GM12878 (cell line): ENCODE results near the gene RUNDC1. TPM values are rescaled to one million over a fixed set of nuclear protein-coding genes. Genes with fewer than 3 reads are reported as not detected.

ENCODE experiments used
- ASH2L ChIP-seq: fragments of 300-600, 200-600 bp; sonication (generic); IDR thresholded peaks from 2 replicates; pipeline ENCODE4 v1.6.1; 2017; ENCODE audit warnings: low read depth, mild to moderate bottlenecking, borderline replicate concordance
- ATF7 ChIP-seq: fragments of 450-650 bp; IDR thresholded peaks from 2 replicates; pipeline ENCODE4 v1.6.1; 2016; ENCODE audit warnings: low read depth, mild to moderate bottlenecking
- BACH1 ChIP-seq: fragments of 450-650 bp; IDR thresholded peaks from 2 replicates; pipeline ENCODE4 v1.6.1; 2017; ENCODE audit warnings: mild to moderate bottlenecking, borderline replicate concordance
- BMI1 ChIP-seq: fragments of 450-650 bp; IDR thresholded peaks from 2 replicates; pipeline ENCODE4 v1.6.1; 2016; ENCODE audit warnings: mild to moderate bottlenecking, moderate library complexity, borderline replicate concordance
- CBX5 ChIP-seq: sonication (generic); IDR thresholded peaks from 2 replicates; pipeline ENCODE4 v1.6.1; 2016; ENCODE audit warnings: low read depth, moderate library complexity, mild to moderate bottlenecking, inconsistent platforms
- EED ChIP-seq: sonication (generic); IDR thresholded peaks from 2 replicates; pipeline ENCODE4 v1.6.1; 2016; ENCODE audit warnings: antibody characterized with exemption, low read depth
- EGR1 ChIP-seq, 2 experiments: IDR thresholded peaks; 1 replicate in 1 of 2; 2 replicates in 1 of 2; pipeline ENCODE4 v1.6.1; 2011 to 2012; ENCODE audit warnings: low read depth in 2 of 2, low read length in 2 of 2, borderline replicate concordance in 1 of 2, mild to moderate bottlenecking in 1 of 2, moderate library complexity in 1 of 2
- FOXM1 ChIP-seq: IDR thresholded peaks from 2 replicates; pipeline ENCODE4 v1.6.1; 2012; ENCODE audit warnings: low read depth, mild to moderate bottlenecking, inconsistent platforms, low read length, moderate library complexity
- HCFC1 ChIP-seq: fragments of 150-350 bp; IDR thresholded peaks from 2 replicates; pipeline ENCODE4 v1.6.1; 2014; ENCODE audit warnings: low read length
- IKZF1 ChIP-seq: fragments of 450-650 bp; conservative IDR thresholded peaks from 2 replicates; pipeline ENCODE4 v1.6.1; 2017; ENCODE audit warnings: antibody characterized with exemption, mild to moderate bottlenecking
- IKZF2 ChIP-seq, 2 experiments: fragments of 450-650 bp; IDR thresholded peaks; 2 replicates each; pipeline ENCODE4 v1.6.1; 2017; ENCODE audit warnings: mild to moderate bottlenecking in 2 of 2, moderate library complexity in 2 of 2
- IRF4 ChIP-seq: IDR thresholded peaks from 2 replicates; pipeline ENCODE4 v1.6.1; 2011; ENCODE audit warnings: low read depth, low read length
- MYC ChIP-seq: IDR thresholded peaks from 2 replicates; pipeline ENCODE4 v1.6.1; 2011; ENCODE audit warnings: mild to moderate bottlenecking, low read length, moderate library complexity, inconsistent platforms; ENCODE audit not compliant: insufficient read depth, insufficient replicate concordance, insufficient read length, severe bottlenecking
- NBN ChIP-seq: fragments of 450-650 bp; IDR thresholded peaks from 2 replicates; pipeline ENCODE4 v1.6.1; 2016
- NRF1 ChIP-seq: conservative IDR thresholded peaks from 2 replicates; pipeline ENCODE4 v1.6.1; 2011; ENCODE audit warnings: mild to moderate bottlenecking, low read depth, low read length, improper control_type of control experiment
- RAD21 ChIP-seq: IDR thresholded peaks from 2 replicates; pipeline ENCODE4 v1.6.1; 2011; ENCODE audit warnings: mild to moderate bottlenecking, low read depth, low read length, moderate library complexity; ENCODE audit not compliant: insufficient read depth
- RAD51 ChIP-seq: fragments of 450-650 bp; IDR thresholded peaks from 2 replicates; pipeline ENCODE4 v1.6.1; 2016; ENCODE audit warnings: moderate library complexity, mild to moderate bottlenecking, inconsistent platforms
- RELA ChIP-seq: fragments of 450-650 bp; IDR thresholded peaks from 2 replicates; pipeline ENCODE4 v1.8.0; 2014; ENCODE audit warnings: borderline replicate concordance; ENCODE audit not compliant: partially characterized antibody
- RUNX3 ChIP-seq: IDR thresholded peaks from 2 replicates; pipeline ENCODE4 v1.6.1; 2012; ENCODE audit warnings: low read length, inconsistent platforms
- SMAD1 ChIP-seq: fragments of 450-650 bp; IDR thresholded peaks from 2 replicates; pipeline ENCODE4 v1.6.1; 2018; ENCODE audit warnings: mild to moderate bottlenecking, low read depth; ENCODE audit not compliant: partially characterized antibody
- SRF ChIP-seq, 2 experiments: IDR thresholded peaks; 2 replicates each; pipeline ENCODE4 v1.6.1; 2011; ENCODE audit warnings: low read depth in 2 of 2, low read length in 2 of 2, mild to moderate bottlenecking in 1 of 2, moderate library complexity in 1 of 2
- SUPT20H ChIP-seq: IDR thresholded peaks from 2 replicates; pipeline ENCODE4 v1.6.1; 2011; ENCODE audit warnings: low read depth, mild to moderate bottlenecking, low read length, moderate library complexity, borderline replicate concordance; ENCODE audit not compliant: control insufficient read depth
- TBL1XR1 ChIP-seq: IDR thresholded peaks from 2 replicates; pipeline ENCODE4 v1.6.1; 2012; ENCODE audit warnings: low read depth, low read length, improper control_type of control experiment
- TCF3 ChIP-seq: IDR thresholded peaks from 2 replicates; pipeline ENCODE4 v1.6.1; 2012; ENCODE audit warnings: low read depth, mild to moderate bottlenecking, low read length, borderline replicate concordance; ENCODE audit not compliant: insufficient read depth
- WRNIP1 ChIP-seq: IDR thresholded peaks from 2 replicates; pipeline ENCODE4 v1.6.1; 2011; ENCODE audit warnings: low read depth, low read length, improper control_type of control experiment, borderline replicate concordance
- YBX1 ChIP-seq: fragments of 450-650 bp; IDR thresholded peaks from 2 replicates; pipeline ENCODE4 v1.6.1; 2016; ENCODE audit warnings: antibody characterized with exemption
- ZNF274 ChIP-seq: IDR thresholded peaks from one replicate; pipeline ENCODE4 v1.8.0; 2011; ENCODE audit not compliant: insufficient read length, insufficient read depth
- ZNF384 ChIP-seq: IDR thresholded peaks from 2 replicates; pipeline ENCODE4 v1.6.1; 2012; ENCODE audit warnings: low read depth, mild to moderate bottlenecking, low read length, improper control_type of control experiment, borderline replicate concordance
- polyA plus RNA-seq, 11 experiments: library from polyadenylated mRNA; depleted of rRNA in 4 of 11; unstranded in 6 of 11; stranded (reverse) in 5 of 11; fragments of >200 nt; fragmentation: Nextera tagmentation in 4 of 11; fragmentation: Illumina TruSeq in 1 of 11; extraction: Ambion mirVana in 4 of 11; extraction: Trizol in 1 of 11; gene quantifications; 1 replicate in 1 of 11; 2 replicates in 10 of 11; pipeline versions ENCODE4 v1.2.1 to v1.2.3, GENCODE V29; 2011 to 2016; ENCODE audit warnings: inconsistent platforms in 2 of 11, missing spikeins in 2 of 11, low read depth in 1 of 11
- total RNA-seq, 4 experiments: library from RNA; depleted of rRNA in 3 of 4; stranded (reverse); fragments of >200 nt in 3 of 4; fragmentation: Illumina TruSeq in 1 of 4; extraction: Trizol in 1 of 4; gene quantifications; 2 replicates each; pipeline versions ENCODE4 v1.2.1 to v1.2.3, GENCODE V29; 2013 to 2021
- TF ChIP-seq, protein P1 (sequence below): IDR thresholded peaks from 2 replicates; pipeline ENCODE4 v1.6.1; 2012; ENCODE audit warnings: mild to moderate bottlenecking, low read depth, low read length

Gene RUNDC1
- total and polyA plus RNA-seq, 10 of the 15 experiments (the other 5 are each of a cell fraction or from before 2014, with no cell fraction given), result 2.9 to 15.6 (median 8.2) TPM

DNA sequence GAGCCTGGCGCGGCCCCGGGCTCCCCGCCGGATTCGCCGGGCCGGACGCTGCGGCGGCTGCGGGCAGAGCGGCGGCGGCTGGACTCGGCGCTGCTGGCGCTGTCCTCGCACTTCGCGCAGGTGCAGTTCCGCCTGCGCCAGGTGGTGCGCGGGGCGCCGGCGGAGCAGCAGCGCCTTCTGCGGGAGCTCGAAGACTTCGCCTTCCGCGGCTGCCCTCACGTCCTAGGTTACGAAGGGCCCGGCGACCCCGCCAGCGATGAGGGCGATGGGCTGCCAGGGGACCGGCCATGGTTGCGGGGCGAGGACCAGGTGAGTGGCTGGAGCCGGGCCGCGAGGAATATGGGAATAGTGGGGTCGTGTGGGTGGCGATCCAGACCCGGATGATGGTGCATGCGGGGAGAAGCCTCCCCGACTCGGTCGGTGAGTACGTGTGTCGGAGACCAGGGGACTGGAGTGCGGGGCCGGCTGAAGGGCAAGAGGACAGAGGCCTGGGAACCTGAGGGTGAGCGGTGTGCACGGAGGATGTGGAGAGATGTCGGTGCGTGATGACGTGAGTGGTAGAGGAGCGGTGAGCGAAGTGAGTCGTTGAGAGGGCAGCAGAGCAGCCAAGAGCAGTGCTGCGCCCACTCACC is 517 bp downstream of the RUNDC1 start (continued):
- no peak for TF ChIP-seq TBL1XR1
- TF ChIP-seq SUPT20H, result no peak
- TF ChIP-seq WRNIP1, result no peak
- peak in 1 of 2 experiments; percentile 1; a peak in 1 of 4 replicates for TF ChIP-seq SRF (IDR thresholded peaks at IDR 0.05; ENCODE audit: low read depth in 2 of 2, low read length in 2 of 2)
- no peak for TF ChIP-seq RAD21
- TF ChIP-seq RAD51, result no peak
- no peak for TF ChIP-seq FOXM1
- no peak for TF ChIP-seq RUNX3
- TF ChIP-seq RELA, result no peak
- TF ChIP-seq, protein P1, sequence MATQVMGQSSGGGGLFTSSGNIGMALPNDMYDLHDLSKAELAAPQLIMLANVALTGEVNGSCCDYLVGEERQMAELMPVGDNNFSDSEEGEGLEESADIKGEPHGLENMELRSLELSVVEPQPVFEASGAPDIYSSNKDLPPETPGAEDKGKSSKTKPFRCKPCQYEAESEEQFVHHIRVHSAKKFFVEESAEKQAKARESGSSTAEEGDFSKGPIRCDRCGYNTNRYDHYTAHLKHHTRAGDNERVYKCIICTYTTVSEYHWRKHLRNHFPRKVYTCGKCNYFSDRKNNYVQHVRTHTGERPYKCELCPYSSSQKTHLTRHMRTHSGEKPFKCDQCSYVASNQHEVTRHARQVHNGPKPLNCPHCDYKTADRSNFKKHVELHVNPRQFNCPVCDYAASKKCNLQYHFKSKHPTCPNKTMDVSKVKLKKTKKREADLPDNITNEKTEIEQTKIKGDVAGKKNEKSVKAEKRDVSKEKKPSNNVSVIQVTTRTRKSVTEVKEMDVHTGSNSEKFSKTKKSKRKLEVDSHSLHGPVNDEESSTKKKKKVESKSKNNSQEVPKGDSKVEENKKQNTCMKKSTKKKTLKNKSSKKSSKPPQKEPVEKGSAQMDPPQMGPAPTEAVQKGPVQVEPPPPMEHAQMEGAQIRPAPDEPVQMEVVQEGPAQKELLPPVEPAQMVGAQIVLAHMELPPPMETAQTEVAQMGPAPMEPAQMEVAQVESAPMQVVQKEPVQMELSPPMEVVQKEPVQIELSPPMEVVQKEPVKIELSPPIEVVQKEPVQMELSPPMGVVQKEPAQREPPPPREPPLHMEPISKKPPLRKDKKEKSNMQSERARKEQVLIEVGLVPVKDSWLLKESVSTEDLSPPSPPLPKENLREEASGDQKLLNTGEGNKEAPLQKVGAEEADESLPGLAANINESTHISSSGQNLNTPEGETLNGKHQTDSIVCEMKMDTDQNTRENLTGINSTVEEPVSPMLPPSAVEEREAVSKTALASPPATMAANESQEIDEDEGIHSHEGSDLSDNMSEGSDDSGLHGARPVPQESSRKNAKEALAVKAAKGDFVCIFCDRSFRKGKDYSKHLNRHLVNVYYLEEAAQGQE, result no peak
- no peak for TF ChIP-seq ZNF274
- no peak for TF ChIP-seq BMI1
- TF ChIP-seq YBX1, result no peak
- no peak for TF ChIP-seq ASH2L
- TF ChIP-seq NBN, result no peak
- peak; percentile 33; the same call in 1 of the 2 replicates for TF ChIP-seq IKZF1
- TF ChIP-seq EED, result no peak; the same call in 1 of the 2 replicates
- TF ChIP-seq IRF4, result no peak
- peak; percentile 67 for TF ChIP-seq ATF7
- TF ChIP-seq SMAD1, result no peak
- peak; percentile 24; the same call in 1 of the 2 replicates for TF ChIP-seq NRF1
- TF ChIP-seq EGR1 (IDR thresholded peaks at IDR 0.05; ENCODE audit: borderline replicate concordance in 1 of 2, low read depth in 2 of 2, low read length in 2 of 2), result no peak
- no peak for TF ChIP-seq CBX5
- no peak for TF ChIP-seq IKZF2 (IDR thresholded peaks at IDR 0.05)
- TF ChIP-seq BACH1, result peak; percentile 39; the same call in 1 of the 2 replicates
- no peak for TF ChIP-seq HCFC1
- TF ChIP-seq TCF3, result peak; percentile 90
- no peak for TF ChIP-seq ZNF384
- TF ChIP-seq MYC, result no peak
